ENCODE data around the gene MYO19.
"Not testable (repeated sequence)": the region's sequence is repeated elsewhere in the genome, so short reads cannot be mapped to it uniquely, and the experiment has no call there.

Gene MYO19

DNA sequence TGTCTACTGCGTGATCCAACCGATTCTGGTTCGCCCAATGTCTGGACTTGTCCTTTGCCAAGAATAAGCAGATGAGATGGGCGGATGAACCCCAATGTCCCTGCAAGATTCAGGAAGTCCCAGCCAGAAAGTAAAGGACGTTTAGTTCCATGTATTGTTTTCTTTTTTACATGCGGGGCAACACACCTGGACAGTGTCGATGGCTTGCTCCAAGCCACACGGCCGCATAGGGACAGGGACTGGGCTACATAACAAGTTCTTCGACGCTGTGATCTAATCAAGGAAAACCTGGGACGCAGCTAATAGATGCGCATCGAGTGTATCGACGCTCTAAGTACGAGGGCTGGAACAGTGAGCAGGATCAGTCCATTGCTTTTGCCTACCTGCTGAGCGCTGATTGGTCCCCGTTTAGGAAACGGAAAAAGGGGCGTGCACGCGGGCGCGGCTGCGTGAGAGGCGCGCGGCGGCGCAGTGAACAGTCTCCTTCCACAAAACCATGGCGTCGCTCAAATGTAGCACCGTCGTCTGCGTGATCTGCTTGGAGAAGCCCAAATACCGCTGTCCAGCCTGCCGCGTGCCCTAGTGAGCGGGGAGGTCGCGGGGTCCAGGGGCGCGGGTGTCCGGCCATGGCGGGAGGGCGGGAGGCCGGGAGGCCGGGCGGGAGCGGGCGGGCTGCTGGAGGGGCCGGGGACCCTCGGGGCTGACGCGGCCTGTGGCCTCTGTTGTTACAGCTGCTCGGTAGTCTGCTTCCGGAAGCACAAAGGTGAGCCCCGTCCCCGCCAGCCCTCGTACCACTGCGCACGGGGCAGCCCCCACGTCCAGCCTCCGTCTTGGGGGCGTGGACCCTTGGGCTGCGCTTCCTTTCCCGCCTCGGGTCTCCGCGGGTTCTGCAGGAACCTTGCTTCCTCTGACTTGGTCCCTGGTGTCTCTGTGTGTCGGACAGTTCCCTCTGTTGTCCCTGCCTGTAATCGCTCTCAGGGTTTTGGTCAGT is 48.2 kb downstream of the MYO19 start, which contains the start of gene ZNHIT3:
Gene ZNHIT3 (plus strand): TSS at position 478 of the 991 bp plus-strand sequence. CDS start 19 bp downstream, at position 497.
- DNase-seq (ENCODE audit: low spot score), result peak; percentile 97
- H3K27ac ChIP-seq, result peak within 1 kb of the TSS; percentile 83
- CTCF ChIA-PET, result no interaction called here
- POLR2A ChIA-PET (ENCODE audit: low non-redundant PET), result no interaction called here
- TF ChIP-seq, protein P1, sequence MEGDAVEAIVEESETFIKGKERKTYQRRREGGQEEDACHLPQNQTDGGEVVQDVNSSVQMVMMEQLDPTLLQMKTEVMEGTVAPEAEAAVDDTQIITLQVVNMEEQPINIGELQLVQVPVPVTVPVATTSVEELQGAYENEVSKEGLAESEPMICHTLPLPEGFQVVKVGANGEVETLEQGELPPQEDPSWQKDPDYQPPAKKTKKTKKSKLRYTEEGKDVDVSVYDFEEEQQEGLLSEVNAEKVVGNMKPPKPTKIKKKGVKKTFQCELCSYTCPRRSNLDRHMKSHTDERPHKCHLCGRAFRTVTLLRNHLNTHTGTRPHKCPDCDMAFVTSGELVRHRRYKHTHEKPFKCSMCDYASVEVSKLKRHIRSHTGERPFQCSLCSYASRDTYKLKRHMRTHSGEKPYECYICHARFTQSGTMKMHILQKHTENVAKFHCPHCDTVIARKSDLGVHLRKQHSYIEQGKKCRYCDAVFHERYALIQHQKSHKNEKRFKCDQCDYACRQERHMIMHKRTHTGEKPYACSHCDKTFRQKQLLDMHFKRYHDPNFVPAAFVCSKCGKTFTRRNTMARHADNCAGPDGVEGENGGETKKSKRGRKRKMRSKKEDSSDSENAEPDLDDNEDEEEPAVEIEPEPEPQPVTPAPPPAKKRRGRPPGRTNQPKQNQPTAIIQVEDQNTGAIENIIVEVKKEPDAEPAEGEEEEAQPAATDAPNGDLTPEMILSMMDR (conservative IDR thresholded peaks at IDR 0.05; ENCODE audit: low read depth), result no peak

DNA sequence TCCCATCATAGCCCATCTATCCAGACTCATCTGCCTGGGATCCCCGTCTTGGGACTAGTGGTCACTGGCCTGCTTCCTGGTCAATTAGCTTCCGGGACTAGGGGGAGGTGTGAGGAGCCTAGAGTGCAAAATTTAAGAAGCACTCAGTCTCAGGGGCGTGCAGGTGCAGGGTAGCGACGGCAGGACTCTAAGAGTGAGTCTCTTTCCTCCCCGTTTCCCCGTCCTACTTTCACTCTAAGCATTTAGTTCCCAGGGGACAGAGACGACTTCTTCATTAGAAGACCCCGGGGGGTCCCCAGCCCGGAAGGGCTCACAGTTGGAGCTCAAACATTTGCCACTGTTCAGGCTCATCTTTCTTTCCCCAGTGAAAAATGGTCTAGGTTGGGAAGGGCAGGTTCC is 48.9 kb downstream of the MYO19 start:
- CTCF ChIA-PET, result no interaction called here
- TF ChIP-seq, protein P1 (conservative IDR thresholded peaks at IDR 0.05; ENCODE audit: low read depth), result no peak
- peak overlapping the region; percentile 83 for H3K27ac ChIP-seq
- POLR2A ChIA-PET (ENCODE audit: low non-redundant PET), result no interaction called here
- no peak for DNase-seq (ENCODE audit: low spot score)

DNA sequence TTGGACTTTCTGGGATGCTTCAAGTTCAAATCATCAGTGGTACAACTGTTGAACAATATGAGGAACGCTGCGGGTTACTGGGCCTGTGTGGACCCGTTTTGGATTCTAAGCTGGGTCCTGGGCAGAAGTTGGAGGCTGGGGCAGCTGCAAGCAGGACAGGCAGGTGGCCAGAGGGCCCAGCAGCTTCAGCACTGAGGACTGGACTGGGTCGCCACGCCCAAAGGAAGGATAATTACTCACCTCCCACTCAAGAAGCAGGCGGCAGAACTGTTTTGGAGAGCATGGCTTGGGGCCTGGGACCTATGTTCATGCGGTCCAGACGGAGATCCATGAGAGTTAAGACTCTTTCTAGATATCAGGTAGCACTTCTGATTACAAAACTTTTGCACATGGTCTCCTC is 49.6 kb downstream of the MYO19 start:
- H3K27ac ChIP-seq, result peak overlapping the region; percentile 83
- no peak for DNase-seq (ENCODE audit: low spot score)
- ChIA-PET POLR2A (ENCODE audit: low non-redundant PET) (no interaction called here), CTCF (no interaction called here)
- TF ChIP-seq, protein P1 (conservative IDR thresholded peaks at IDR 0.05; ENCODE audit: low read depth), result no peak

DNA sequence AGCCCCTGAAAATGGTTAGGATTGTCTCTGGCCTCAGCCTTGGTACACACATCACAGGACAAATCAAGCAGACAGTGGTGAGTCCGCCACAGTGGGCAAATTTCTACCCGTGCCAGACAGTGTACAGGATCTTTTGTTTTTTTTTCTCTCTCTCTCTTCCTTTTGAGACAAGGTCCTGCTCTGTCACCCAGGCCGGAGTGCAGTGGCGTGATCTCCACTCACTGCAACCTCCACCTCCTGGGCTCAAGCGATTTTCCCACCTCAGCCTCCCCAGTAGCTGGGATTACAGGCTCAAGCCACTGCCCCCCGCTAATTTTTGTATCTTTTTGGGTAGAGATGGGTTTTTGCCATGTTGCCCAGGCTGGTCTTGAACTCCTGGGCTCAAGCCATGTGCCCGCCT is 50.6 kb downstream of the MYO19 start:
- H3K27ac ChIP-seq; POLR2A ChIA-PET (ENCODE audit: low non-redundant PET); DNase-seq (ENCODE audit: low spot score): not testable (repeated sequence)
- CTCF ChIA-PET, result interaction anchor here (1.7 kb wide), 1 partner anchor 23 kb away, joined by 4 read pairs; no protein-coding TSS in a partner anchor

DNA sequence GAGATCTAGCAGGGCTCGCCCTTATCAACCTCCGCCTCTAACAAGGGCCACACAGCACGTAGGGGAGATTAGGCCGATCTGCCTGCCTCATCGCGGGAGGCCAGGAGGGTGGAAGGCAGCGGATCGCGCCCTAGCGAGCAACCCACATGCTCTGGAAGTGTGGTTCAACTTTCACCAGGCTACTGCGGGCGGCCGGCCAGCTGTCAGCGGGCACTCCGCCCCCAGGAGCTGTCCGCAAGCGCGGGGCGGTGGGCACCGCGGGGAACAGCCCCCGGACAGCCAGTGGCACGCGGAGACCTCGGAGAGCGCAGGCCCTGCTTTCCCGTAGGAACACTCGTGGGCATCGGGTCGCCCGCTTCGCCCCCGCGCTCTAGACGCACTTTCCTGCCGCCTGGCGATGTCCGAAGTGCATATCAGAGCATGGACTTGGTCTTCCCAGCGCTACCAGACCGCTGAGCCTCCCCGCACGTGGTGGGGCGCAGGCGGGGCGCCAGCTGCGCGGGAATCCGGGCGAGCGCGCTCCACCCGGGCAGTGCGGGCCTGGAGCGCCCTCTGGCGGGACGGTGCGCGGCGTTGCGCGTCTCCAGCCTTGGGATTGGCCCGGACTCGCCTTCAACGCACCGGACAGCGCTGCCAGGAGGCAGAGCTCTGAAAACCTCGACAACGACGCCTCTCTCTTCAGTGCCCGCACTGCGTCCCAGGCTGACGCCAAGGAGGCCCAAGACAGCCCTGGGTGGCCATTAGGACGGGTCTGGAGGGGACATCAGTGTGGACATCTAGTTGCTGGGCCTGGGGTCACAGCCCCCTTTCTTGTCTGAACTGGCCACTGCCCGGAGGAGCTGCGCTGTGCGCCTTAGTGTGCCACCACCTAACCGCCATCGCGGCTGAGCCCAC is 51.8 kb downstream of the MYO19 start:
- ChIA-PET CTCF (interaction anchor here (0.6 to 1.7 kb wide), 21 partner anchors 8 to 1161 kb away, joined by 3 to 10 read pairs (median 3); partner anchors contain the start of gene DDX52), POLR2A (ENCODE audit: low non-redundant PET) (interaction anchor here (0.6 kb wide), 1 partner anchor 18 kb away, joined by 3 read pairs; no protein-coding TSS in a partner anchor)
- TF ChIP-seq, protein P1 (conservative IDR thresholded peaks at IDR 0.05; ENCODE audit: low read depth), result peak; percentile 96
- peak overlapping the region; percentile 46 for H3K27ac ChIP-seq
- peak; percentile 86 for DNase-seq (ENCODE audit: low spot score)

DNA sequence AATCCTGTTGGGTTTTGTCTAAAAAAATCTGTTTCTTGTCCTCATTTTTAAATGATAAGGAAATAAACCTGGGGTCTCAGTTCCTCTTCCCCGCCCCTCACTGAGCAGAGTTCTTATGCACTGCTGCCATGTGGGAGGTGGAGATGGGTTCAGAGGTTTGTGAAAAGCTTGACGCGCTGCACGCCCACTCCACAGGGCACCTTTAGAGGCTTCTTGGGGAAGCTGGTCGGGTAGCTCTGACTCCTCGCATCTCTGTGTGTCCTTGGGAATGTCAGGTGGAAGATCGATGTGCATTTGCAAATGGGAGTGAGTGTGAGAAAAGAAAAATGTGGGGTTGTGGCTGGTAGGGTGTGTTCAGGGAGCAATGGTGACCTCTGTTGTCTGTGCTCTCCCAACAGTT is 52.8 kb downstream of the MYO19 start:
- TF ChIP-seq, protein P1 (conservative IDR thresholded peaks at IDR 0.05; ENCODE audit: low read depth), result no peak
- H3K27ac ChIP-seq, result no peak overlapping the region
- DNase-seq (ENCODE audit: low spot score), result no peak
- POLR2A ChIA-PET (ENCODE audit: low non-redundant PET), result no interaction called here
- CTCF ChIA-PET, result interaction anchor here (0.6 to 1.6 kb wide), 3 partner anchors 13 to 1001 kb away, joined by 3 to 4 read pairs (median 4); no protein-coding TSS in a partner anchor
